ENCODE measurements around the gene MZB1.

The MZB1 gene

GRCh38 chr5:139340051-139340450 lies 49.7 kb downstream of the MZB1 start:
- no peak for DNase-seq (ENCODE audit: low read depth in 2 of 2, low spot score in 1 of 2)
